ENCODE results near the gene ADGRF5. TPM values are rescaled to one million over a fixed set of nuclear protein-coding genes. Genes with fewer than 3 reads are reported as not detected.

Gene ADGRF5
- total RNA-seq, 1 experiment from 2014 or later: 40.0 TPM

DNA sequence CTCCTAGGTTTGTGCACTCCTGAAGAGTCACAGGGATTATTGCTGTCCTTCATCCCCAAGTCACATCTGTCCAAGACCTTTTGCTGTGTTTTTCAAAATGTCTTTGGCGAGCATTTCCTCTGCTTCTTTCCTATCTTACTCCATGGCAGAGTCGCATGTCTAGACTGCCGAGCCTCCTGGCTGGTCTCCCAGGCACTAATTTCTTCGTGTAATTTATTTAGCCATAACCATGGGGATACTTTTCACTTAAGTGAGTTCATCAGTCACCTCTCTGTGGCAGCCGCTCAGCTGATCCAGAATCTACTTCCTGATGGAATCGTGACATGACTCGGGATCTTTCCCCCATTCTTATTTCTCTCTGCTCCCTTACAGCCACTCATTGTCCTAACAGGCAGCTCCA is 25.8 kb downstream of the ADGRF5 start:
- BruUV-seq (replicated peaks): no TSS peak
- H2AFZ ChIP-seq: no peak overlapping the region
- H3K9me3 ChIP-seq (ENCODE audit: insufficient read depth, low read depth): no peaks in the 10 kb centered on the region
- no peak overlapping the region for H3K4me2 ChIP-seq
- H3K4me1 ChIP-seq (replicated peaks; ENCODE audit: insufficient read depth): no peaks in the 10 kb centered on the region; the same call in 1 of the 2 replicates
- no peaks in the 10 kb centered on the region for H3K27me3 ChIP-seq (ENCODE audit: insufficient read depth, low read depth)
- H3F3A ChIP-seq (ENCODE audit: insufficient read depth, low read depth): peaks cover 44% of the 10 kb centered on the region
- TF ChIP-seq, protein P1, sequence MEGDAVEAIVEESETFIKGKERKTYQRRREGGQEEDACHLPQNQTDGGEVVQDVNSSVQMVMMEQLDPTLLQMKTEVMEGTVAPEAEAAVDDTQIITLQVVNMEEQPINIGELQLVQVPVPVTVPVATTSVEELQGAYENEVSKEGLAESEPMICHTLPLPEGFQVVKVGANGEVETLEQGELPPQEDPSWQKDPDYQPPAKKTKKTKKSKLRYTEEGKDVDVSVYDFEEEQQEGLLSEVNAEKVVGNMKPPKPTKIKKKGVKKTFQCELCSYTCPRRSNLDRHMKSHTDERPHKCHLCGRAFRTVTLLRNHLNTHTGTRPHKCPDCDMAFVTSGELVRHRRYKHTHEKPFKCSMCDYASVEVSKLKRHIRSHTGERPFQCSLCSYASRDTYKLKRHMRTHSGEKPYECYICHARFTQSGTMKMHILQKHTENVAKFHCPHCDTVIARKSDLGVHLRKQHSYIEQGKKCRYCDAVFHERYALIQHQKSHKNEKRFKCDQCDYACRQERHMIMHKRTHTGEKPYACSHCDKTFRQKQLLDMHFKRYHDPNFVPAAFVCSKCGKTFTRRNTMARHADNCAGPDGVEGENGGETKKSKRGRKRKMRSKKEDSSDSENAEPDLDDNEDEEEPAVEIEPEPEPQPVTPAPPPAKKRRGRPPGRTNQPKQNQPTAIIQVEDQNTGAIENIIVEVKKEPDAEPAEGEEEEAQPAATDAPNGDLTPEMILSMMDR (conservative IDR thresholded peaks at IDR 0.05): no peak
- no peak for TF ChIP-seq EZH2 (IDR thresholded peaks at IDR 0.05; ENCODE audit: low read depth)
- DNase-seq: no peak
- CTCF ChIA-PET: no interaction called here
- intact Hi-C loops (cut with micrococcal nuclease; ENCODE audit: unreplicated experiment): no loop called here
- peaks cover 41% of the 10 kb centered on the region for H3K79me2 ChIP-seq (ENCODE audit: low read depth)
- no peak overlapping the region for H3K27ac ChIP-seq
- POLR2A ChIA-PET (ENCODE audit: unreplicated experiment): no interaction called here
- no peak overlapping the region for H3K4me3 ChIP-seq
- H3K9me2 ChIP-seq (ENCODE audit: insufficient read depth): no peaks in the 10 kb centered on the region
- no peaks in the 10 kb centered on the region; the same call in 1 of the 2 replicates for H4K20me1 ChIP-seq (ENCODE audit: insufficient read depth)
- peaks cover 55% of the 10 kb centered on the region for H3K36me3 ChIP-seq (ENCODE audit: low read depth)

DNA sequence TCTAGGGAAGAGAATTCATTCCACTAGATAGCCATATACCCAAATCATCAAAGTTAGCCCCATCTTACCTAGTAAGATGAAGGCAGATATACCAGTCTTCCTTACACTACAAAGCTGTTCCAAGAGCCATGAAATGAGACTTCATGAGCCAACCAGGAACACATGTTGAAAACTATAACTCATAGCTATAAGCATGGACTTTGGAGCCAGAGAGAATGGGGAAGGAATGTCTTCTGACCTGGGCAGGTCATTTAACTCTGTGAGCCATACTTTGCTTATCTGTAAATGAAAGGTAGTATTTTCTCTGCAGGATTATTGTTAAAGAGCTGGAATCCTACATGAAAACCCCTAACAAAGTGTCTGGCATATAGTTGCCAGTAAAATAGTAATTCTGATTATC is 27.3 kb downstream of the ADGRF5 start:
- BruUV-seq (replicated peaks): no TSS peak
- H3K4me3 ChIP-seq: no peak overlapping the region
- H3K4me1 ChIP-seq (replicated peaks; ENCODE audit: insufficient read depth): no peaks in the 10 kb centered on the region; the same call in 1 of the 2 replicates
- ChIA-PET POLR2A (ENCODE audit: unreplicated experiment) (no interaction called here), CTCF (no interaction called here)
- no peak overlapping the region for H2AFZ ChIP-seq
- peaks cover 41% of the 10 kb centered on the region for H3K79me2 ChIP-seq (ENCODE audit: low read depth)
- no peaks in the 10 kb centered on the region for H3K9me3 ChIP-seq (ENCODE audit: insufficient read depth, low read depth)
- no peak overlapping the region for H3K4me2 ChIP-seq
- H4K20me1 ChIP-seq (ENCODE audit: insufficient read depth): no peaks in the 10 kb centered on the region; the same call in 1 of the 2 replicates
- H3K36me3 ChIP-seq (ENCODE audit: low read depth): peaks cover 49% of the 10 kb centered on the region
- peaks cover 44% of the 10 kb centered on the region for H3F3A ChIP-seq (ENCODE audit: insufficient read depth, low read depth)
- no peaks in the 10 kb centered on the region for H3K27me3 ChIP-seq (ENCODE audit: insufficient read depth, low read depth)
- no peaks in the 10 kb centered on the region for H3K9me2 ChIP-seq (ENCODE audit: insufficient read depth)
- intact Hi-C loops (cut with micrococcal nuclease; ENCODE audit: unreplicated experiment): no loop called here
- TF ChIP-seq, protein P1 (conservative IDR thresholded peaks at IDR 0.05): no peak
- TF ChIP-seq EZH2 (IDR thresholded peaks at IDR 0.05; ENCODE audit: low read depth): no peak
- H3K27ac ChIP-seq: peak overlapping the region; percentile 20; the same call in 1 of the 2 replicates
- no peak for DNase-seq

- TF ChIP-seq, protein P1 (conservative IDR thresholded peaks at IDR 0.05): no peak
- no peak for TF ChIP-seq EZH2 (IDR thresholded peaks at IDR 0.05; ENCODE audit: low read depth)
- DNase-seq: no peak
- Histone ChIP-seq H3K4me3 (no peak overlapping the region), H3K36me3 (ENCODE audit: low read depth) (peaks cover 44% of the 10 kb centered on the region), H3K27me3 (ENCODE audit: insufficient read depth, low read depth) (no peaks in the 10 kb centered on the region), H3K4me1 (replicated peaks; ENCODE audit: insufficient read depth) (no peaks in the 10 kb centered on the region; the same call in 1 of the 2 replicates), H3K27ac (peak overlapping the region; percentile 20; the same call in 1 of the 2 replicates), H3K9me3 (ENCODE audit: insufficient read depth, low read depth) (no peaks in the 10 kb centered on the region), H3F3A (ENCODE audit: insufficient read depth, low read depth) (peaks cover 46% of the 10 kb centered on the region), H4K20me1 (ENCODE audit: insufficient read depth) (no peaks in the 10 kb centered on the region; the same call in 1 of the 2 replicates), H3K4me2 (no peak overlapping the region), H3K79me2 (ENCODE audit: low read depth) (peaks cover 35% of the 10 kb centered on the region), H3K9me2 (ENCODE audit: insufficient read depth) (no peaks in the 10 kb centered on the region), H2AFZ (no peak overlapping the region)
- no TSS peak for BruUV-seq (replicated peaks)
- CTCF ChIA-PET: no interaction called here
- intact Hi-C loops (cut with micrococcal nuclease; ENCODE audit: unreplicated experiment): no loop called here
- POLR2A ChIA-PET (ENCODE audit: unreplicated experiment): no interaction called here
These were observed 28.1 kb downstream of the ADGRF5 start for GRCh38 chr6:46893648-46894047.
